SK-N-MC (cell line): Measurements from ENCODE around the gene ARHGEF26.

Experiments used
- DNase-seq: peaks from one replicate; pipeline ENCODE4 v3.0.0-alpha.2; 2011; ENCODE audit warnings: low read depth, low spot score
- H3K27ac ChIP-seq: fragments of 200-600 bp; sonication (generic); 2 replicates; pipeline ENCODE4 v1.5.1; 2016; ENCODE audit warnings: mixed run types
- H3K36me3 ChIP-seq: fragments of 200-600 bp; sonication (generic); 2 replicates; pipeline ENCODE4 v1.6.1; 2017; ENCODE audit warnings: antibody characterized with exemption, low read length, mixed read lengths; ENCODE audit not compliant: insufficient read depth
- H3K4me3 ChIP-seq: fragments of 200-600 bp; sonication (generic); 2 replicates; pipeline ENCODE4 v1.5.1; 2016
- H3K9ac ChIP-seq: fragments of 200-600 bp; sonication (generic); 2 replicates; pipeline ENCODE4 v1.8.0; 2017; ENCODE audit warnings: mixed run types, mixed read lengths; ENCODE audit not compliant: insufficient read length
- H3K9me3 ChIP-seq: fragments of 200-600 bp; sonication (generic); 2 replicates; pipeline ENCODE4 v1.6.1; 2017; ENCODE audit warnings: low read depth, mild to moderate bottlenecking, antibody characterized with exemption, low read length, moderate library complexity, mixed read lengths
- EZH2 ChIP-seq: fragments of 200-600 bp; sonication (generic); IDR thresholded peaks from one replicate; pipeline ENCODE4 v1.6.1; 2017; ENCODE audit warnings: antibody characterized with exemption
- FOXP2 ChIP-seq: optimal IDR thresholded peaks from 2 replicates; pipeline ENCODE3; 2011; ENCODE audit warnings: mild to moderate bottlenecking, moderate library complexity; ENCODE audit not compliant: insufficient read depth; ENCODE audit errors: extremely low read length, control extremely low read depth
- POLR2AphosphoS5 ChIP-seq: IDR thresholded peaks from 2 replicates; pipeline ENCODE4 v1.6.1; 2012; ENCODE audit warnings: mild to moderate bottlenecking, low read depth, low read length, borderline replicate concordance

Gene ARHGEF26

DNA sequence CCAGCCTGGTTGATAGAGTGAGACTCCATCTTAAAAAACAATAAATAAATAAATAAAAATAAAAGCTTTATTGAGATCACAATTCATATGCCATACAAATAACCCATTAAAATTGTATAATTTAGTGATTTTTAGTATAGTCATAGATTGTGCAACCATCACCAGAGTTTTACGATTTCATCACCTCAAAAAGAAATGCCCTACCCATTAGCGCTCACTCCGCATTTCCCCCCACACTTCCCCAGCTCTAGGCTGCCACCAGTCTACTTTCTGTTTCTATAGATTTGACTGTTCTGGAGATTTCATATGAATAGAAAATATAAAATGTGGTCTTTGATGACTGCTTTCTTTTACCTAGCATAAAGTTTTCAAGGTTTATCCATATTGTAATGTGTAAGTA lies 57.0 kb downstream of the ARHGEF26 start:
- H3K9me3 ChIP-seq: no peaks in the 10 kb centered on the region
- no peak overlapping the region for H3K27ac ChIP-seq
- H3K4me3 ChIP-seq: no peak overlapping the region
- no peak overlapping the region for H3K9ac ChIP-seq
- TF ChIP-seq POLR2AphosphoS5 (no peak), EZH2 (no peak), FOXP2 (no peak)
- no peaks in the 10 kb centered on the region for H3K36me3 ChIP-seq
- no peak for DNase-seq

DNA sequence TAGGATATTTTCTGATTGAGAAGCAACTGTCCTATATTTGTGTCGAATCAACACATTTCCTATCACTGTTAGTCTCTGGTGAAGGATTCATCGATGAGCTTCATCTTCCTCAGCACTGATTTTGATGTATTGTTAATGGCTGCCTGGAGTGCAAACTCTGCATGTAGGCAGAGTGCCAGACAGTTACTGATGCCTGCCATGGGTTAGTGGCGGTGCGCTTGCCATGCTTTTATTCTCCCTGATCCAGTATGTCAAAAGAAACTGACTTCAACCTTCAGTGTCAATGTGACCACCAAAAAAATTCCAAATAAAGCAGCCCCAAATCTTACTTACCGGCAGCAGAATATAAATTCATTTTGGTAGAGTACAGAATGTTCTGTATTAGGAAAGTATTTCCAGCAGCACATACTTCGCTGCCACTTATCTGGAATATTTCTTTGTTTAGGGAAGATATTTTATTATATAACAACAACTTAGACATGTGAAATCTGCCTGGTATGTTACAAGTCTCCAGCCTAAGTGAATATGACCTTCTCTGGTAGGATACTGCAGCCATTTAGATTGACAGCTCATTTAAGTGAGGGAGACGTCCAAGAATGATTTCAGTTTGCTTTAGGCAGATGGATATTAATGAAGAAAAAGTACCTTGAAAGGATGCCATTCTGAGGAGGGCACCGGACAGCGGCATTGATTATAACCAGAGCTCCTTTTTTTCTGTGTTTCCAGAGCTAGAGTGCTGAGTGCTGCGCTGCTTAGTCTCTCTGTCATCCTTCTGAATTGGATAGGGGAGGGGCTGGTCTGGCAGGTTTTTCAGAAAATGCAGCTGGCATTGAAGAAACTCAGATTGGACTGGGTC lies 59.9 kb downstream of the ARHGEF26 start:
- no peak for DNase-seq
- H3K36me3 ChIP-seq: no peaks in the 10 kb centered on the region
- TF ChIP-seq FOXP2 (no peak), POLR2AphosphoS5 (no peak), EZH2 (no peak)
- no peak overlapping the region for H3K9ac ChIP-seq
- no peaks in the 10 kb centered on the region for H3K9me3 ChIP-seq
- no peak overlapping the region for H3K4me3 ChIP-seq
- H3K27ac ChIP-seq: no peak overlapping the region

DNA sequence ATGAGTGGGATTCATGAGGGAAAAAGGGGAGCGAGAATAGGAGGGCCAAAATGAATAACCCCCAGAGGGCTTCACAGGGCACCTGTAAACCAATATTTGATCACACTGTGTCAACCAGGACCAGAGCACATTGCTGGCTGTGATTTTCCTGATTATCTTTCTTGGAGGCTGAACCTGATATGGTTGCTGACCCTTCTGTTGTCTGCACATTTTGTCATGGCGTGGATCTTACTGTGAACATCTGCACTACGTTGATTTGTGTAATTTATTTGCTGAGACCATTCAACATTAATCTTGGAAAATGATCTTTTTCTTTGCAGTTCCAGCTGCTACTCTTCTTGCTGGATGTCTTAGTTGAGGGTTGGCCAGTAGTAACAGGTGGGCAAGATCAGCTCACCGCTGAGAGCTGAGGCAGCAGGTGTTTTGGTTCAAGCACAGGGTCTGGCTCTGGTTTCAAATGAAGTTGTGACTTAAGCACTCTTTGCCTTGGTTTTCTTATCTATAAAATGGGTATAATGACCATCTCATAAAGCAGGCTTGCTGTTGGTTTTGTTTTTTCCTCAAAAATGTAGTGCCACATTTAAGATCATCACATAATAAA lies 61.2 kb downstream of the ARHGEF26 start:
- H3K36me3 ChIP-seq: no peaks in the 10 kb centered on the region
- TF ChIP-seq FOXP2 (no peak), POLR2AphosphoS5 (no peak), EZH2 (no peak)
- H3K27ac ChIP-seq: no peak overlapping the region
- H3K9me3 ChIP-seq: no peaks in the 10 kb centered on the region
- DNase-seq: no peak
- H3K9ac ChIP-seq: no peak overlapping the region
- no peak overlapping the region for H3K4me3 ChIP-seq

DNA sequence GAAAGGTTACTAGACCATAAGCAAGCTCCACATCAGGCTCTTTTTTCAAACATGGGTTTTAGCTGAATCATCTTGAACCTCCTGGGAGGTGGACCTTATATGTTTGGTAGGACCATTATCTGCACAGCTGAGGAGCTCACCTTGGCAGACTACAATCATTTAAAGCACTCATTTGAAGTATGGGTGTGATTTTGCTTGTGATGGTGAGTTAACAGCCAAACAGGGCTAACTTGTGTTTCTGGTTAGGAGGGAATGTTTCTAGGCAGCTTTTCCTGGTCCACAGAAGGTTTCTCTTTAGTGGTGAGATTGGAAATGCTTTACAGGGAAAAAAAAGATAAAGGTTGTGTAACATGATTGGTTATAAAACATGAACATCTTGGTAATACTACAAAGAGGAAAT lies 61.8 kb downstream of the ARHGEF26 start:
- Histone ChIP-seq H3K27ac (no peak overlapping the region), H3K9ac (no peak overlapping the region), H3K9me3 (no peaks in the 10 kb centered on the region), H3K4me3 (no peak overlapping the region), H3K36me3 (no peaks in the 10 kb centered on the region)
- no peak for TF ChIP-seq POLR2AphosphoS5
- TF ChIP-seq FOXP2: no peak
- no peak for TF ChIP-seq EZH2
- no peak for DNase-seq

DNA sequence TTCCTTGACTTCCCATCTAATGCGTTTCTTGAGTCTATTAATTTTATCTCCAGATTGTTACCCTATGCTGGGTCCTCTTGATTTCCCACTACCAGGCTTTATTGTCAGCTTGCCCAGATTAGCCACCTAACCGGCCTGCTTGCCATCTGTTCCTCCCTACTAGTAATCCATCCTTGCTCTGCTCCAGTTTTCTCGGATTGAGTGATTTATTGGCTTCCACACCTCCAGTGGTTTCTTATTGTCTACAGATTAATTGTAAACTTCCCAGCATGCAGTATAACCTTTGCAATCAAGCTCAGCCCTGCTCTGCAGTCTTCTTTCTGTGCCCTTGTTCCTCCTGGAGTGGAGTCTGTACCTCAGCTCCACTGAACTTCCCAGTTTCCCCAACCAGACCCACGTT lies 63.4 kb downstream of the ARHGEF26 start:
- no peak for DNase-seq
- no peak overlapping the region for H3K27ac ChIP-seq

GRCh38 chr3:154188437-154188836 lies 67.2 kb downstream of the ARHGEF26 start:
- Histone ChIP-seq H3K4me3 (no peak overlapping the region), H3K27ac (no peak overlapping the region), H3K9me3 (no peaks in the 10 kb centered on the region), H3K9ac (no peak overlapping the region), H3K36me3 (0 out of 2 replicates have a peak, but pooled peaks cover 4% of the 10 kb centered on the region)
- TF ChIP-seq POLR2AphosphoS5 (no peak), EZH2 (no peak), FOXP2 (no peak)
- DNase-seq: no peak

More for the DNA sequence above, 63.4 kb downstream of the ARHGEF26 start:
- TF ChIP-seq EZH2 (no peak), POLR2AphosphoS5 (no peak), FOXP2 (no peak)
- Histone ChIP-seq H3K9me3 (no peaks in the 10 kb centered on the region), H3K4me3 (no peak overlapping the region), H3K9ac (no peak overlapping the region), H3K36me3 (no peaks in the 10 kb centered on the region)

DNA sequence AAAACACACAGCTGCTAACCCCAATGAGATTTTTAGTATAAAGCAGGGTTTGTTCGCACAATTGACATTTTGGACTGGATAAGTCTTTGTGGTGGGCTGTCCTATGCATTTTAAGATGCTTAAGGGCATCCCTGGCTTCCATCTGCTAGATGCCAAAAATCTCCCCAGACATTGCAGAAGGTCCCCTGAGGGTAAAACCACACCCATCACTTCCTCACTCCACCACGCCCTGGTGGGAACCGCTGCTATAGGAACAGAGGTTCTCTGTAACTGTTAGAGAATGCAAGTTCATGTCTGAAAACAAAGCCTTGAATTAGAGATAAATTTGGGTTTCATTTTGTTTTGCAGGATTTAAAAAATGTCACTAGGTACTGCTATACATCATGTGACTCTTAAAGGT lies 67.7 kb downstream of the ARHGEF26 start:
- TF ChIP-seq POLR2AphosphoS5 (no peak), EZH2 (no peak), FOXP2 (no peak)
- H3K9ac ChIP-seq: no peak overlapping the region
- H3K27ac ChIP-seq: no peak overlapping the region
- no peaks in the 10 kb centered on the region for H3K9me3 ChIP-seq
- 0 out of 2 replicates have a peak, but pooled peaks cover 4% of the 10 kb centered on the region for H3K36me3 ChIP-seq
- H3K4me3 ChIP-seq: no peak overlapping the region
- DNase-seq: peak; percentile 70

GRCh38 chr3:154191520-154191919 lies 70.3 kb downstream of the ARHGEF26 start:
- Histone ChIP-seq H3K9me3 (no peaks in the 10 kb centered on the region), H3K4me3 (no peak overlapping the region), H3K9ac (no peak overlapping the region), H3K27ac (no peak overlapping the region), H3K36me3 (peaks cover 24% of the 10 kb centered on the region)
- no peak for DNase-seq
- TF ChIP-seq FOXP2 (no peak), POLR2AphosphoS5 (no peak)

DNA sequence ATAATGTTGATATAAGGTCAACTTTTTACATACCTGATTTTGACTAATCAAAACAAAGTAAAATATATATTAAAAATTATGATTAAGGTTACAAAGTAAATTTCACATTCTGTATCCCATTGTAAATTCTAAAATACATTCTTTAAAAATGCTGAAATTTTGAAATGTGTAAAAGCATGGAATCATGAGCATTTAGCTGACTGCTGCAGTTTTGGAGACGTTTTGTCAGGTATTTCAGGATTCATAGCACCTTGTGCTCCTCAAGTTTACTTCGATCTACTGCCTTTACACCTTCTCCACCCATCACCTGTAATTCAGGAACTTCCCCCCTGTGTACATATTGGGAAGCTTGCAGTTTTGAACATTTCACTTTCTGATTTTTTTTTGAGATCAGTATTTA lies 71.0 kb downstream of the ARHGEF26 start:
- TF ChIP-seq EZH2 (no peak), POLR2AphosphoS5 (no peak), FOXP2 (no peak)
- Histone ChIP-seq H3K4me3 (no peak overlapping the region), H3K9me3 (no peaks in the 10 kb centered on the region), H3K36me3 (peaks cover 30% of the 10 kb centered on the region), H3K27ac (no peak overlapping the region), H3K9ac (no peak overlapping the region)
- DNase-seq: no peak
